HG02840 (cell line): ENCODE measurements around the gene F10.

Experiments used
- ATAC-seq: cut with Tn5 transposase; IDR thresholded peaks from one replicate; pipeline ENCODE4 v1.9.1; 2021; ENCODE audit warnings: mild to moderate bottlenecking, moderate library complexity, moderate number of reproducible peaks; ENCODE audit not compliant: unreplicated experiment, low FRiP score

The F10 gene

GRCh38 chr13:113086031-113086750 lies 36.4 kb upstream of the F10 start:
- ATAC-seq = no peak

- ATAC-seq = no peak
These were observed 35.3 kb upstream of the F10 start for GRCh38 chr13:113086991-113087922.

- no peak for ATAC-seq
These were observed 34.5 kb upstream of the F10 start for GRCh38 chr13:113087923-113088690.

GRCh38 chr13:113088691-113089020 lies 33.9 kb upstream of the F10 start:
- ATAC-seq = no peak

- ATAC-seq = no peak
These were observed 32.7 kb upstream of the F10 start for GRCh38 chr13:113089693-113090414.

GRCh38 chr13:113090415-113090770 lies 32.2 kb upstream of the F10 start:
- ATAC-seq = no peak

GRCh38 chr13:113090806-113091205 lies 31.8 kb upstream of the F10 start:
- no peak for ATAC-seq

- no peak for ATAC-seq
These were observed 31.3 kb upstream of the F10 start for GRCh38 chr13:113091211-113091771.

GRCh38 chr13:113091891-113092775 lies 30.5 kb upstream of the F10 start:
- ATAC-seq = no peak

- ATAC-seq = no peak
These were observed 29.6 kb upstream of the F10 start for GRCh38 chr13:113092776-113093579.

- no peak for ATAC-seq
These were observed 28.8 kb upstream of the F10 start for GRCh38 chr13:113093580-113094409.

GRCh38 chr13:113094410-113094800 lies 28.2 kb upstream of the F10 start:
- no peak for ATAC-seq

GRCh38 chr13:113095146-113096051 lies 27.2 kb upstream of the F10 start:
- ATAC-seq = no peak

- no peak for ATAC-seq
These were observed 26.4 kb upstream of the F10 start for GRCh38 chr13:113096052-113096744.

- ATAC-seq = no peak
These were observed 25.8 kb upstream of the F10 start for GRCh38 chr13:113096745-113097305.

- no peak for ATAC-seq
These were observed 24.9 kb upstream of the F10 start for GRCh38 chr13:113097651-113098050.
